Fibroblast of lung (primary cell): ENCODE data around the gene MBOAT1. TPM values are rescaled to one million over a fixed set of nuclear protein-coding genes. Genes with fewer than 3 reads are reported as not detected.

ENCODE experiments used
- DNase-seq, 2 donors: peaks; one replicate each; pipeline versions ENCODE4 v3.0.0 to v3.0.0-alpha.2; 2010; ENCODE audit warnings: low read depth in 2 of 2
- H2AFZ ChIP-seq: 2 replicates; pipeline ENCODE4 v1.5.1; 2012; ENCODE audit warnings: low read length, control low read depth, inconsistent platforms
- H3K27ac ChIP-seq: 2 replicates; pipeline ENCODE4 v1.5.1; 2011; ENCODE audit warnings: low read length, control low read depth; ENCODE audit not compliant: insufficient read depth
- H3K27me3 ChIP-seq: 2 replicates; pipeline ENCODE4 v1.5.1; 2011; ENCODE audit warnings: mild to moderate bottlenecking, low read length; ENCODE audit not compliant: control insufficient read depth, insufficient read depth
- H3K36me3 ChIP-seq: 2 replicates; pipeline ENCODE4 v1.5.1; 2011; ENCODE audit warnings: low read length; ENCODE audit not compliant: control insufficient read depth, insufficient read depth
- H3K4me1 ChIP-seq: 2 replicates; pipeline ENCODE4 v1.5.1; 2011; ENCODE audit warnings: low read length; ENCODE audit not compliant: control insufficient read depth, insufficient read depth; ENCODE audit errors: extremely low read depth
- H3K4me2 ChIP-seq: 2 replicates; pipeline ENCODE4 v1.5.1; 2011; ENCODE audit warnings: low read length, control low read depth; ENCODE audit not compliant: insufficient read depth; ENCODE audit errors: extremely low read depth
- H3K4me3 ChIP-seq, 4 experiments: fragments of 200-600 bp in 1 of 4; sonication (generic) in 1 of 4; replicated peaks in 1 of 4; 2 replicates each; pipeline ENCODE4 v1.5.1; 2011 to 2016; ENCODE audit warnings: low read length in 4 of 4, low read depth in 3 of 4, mild to moderate bottlenecking in 3 of 4, control low read depth in 2 of 4, inconsistent platforms in 1 of 4, mixed read lengths in 1 of 4; ENCODE audit not compliant: insufficient read depth in 1 of 4; ENCODE audit errors: control extremely low read depth in 1 of 4
- H3K79me2 ChIP-seq: 2 replicates; pipeline ENCODE4 v1.5.1; 2012; ENCODE audit warnings: mild to moderate bottlenecking, low read length, inconsistent platforms; ENCODE audit not compliant: control insufficient read depth, insufficient read depth
- H3K9ac ChIP-seq: 2 replicates; pipeline ENCODE4 v1.5.1; 2011; ENCODE audit warnings: mild to moderate bottlenecking, low read length, control low read depth; ENCODE audit not compliant: insufficient read depth
- H3K9me3 ChIP-seq: 2 replicates; pipeline ENCODE4 v1.5.1; 2012; ENCODE audit warnings: low read depth, low read length; ENCODE audit not compliant: control insufficient read depth, insufficient read depth
- H4K20me1 ChIP-seq: 2 replicates; pipeline ENCODE4 v1.5.1; 2011; ENCODE audit warnings: low read length; ENCODE audit not compliant: control insufficient read depth, insufficient read depth; ENCODE audit errors: extremely low read depth
- CTCF ChIP-seq, 2 donors: IDR thresholded peaks in 1 of 2; conservative IDR thresholded peaks in 1 of 2; 1 replicate in 1 of 2; 2 replicates in 1 of 2; pipeline ENCODE4 v1.5.1; 2011 to 2012; ENCODE audit warnings: low read length in 2 of 2, control low read depth in 1 of 2, inconsistent platforms in 1 of 2, low read depth in 1 of 2, mild to moderate bottlenecking in 1 of 2
- EZH2 ChIP-seq: IDR thresholded peaks from 2 replicates; pipeline ENCODE4 v1.5.1; 2012; ENCODE audit warnings: low read length, control low read depth, mild to moderate bottlenecking; ENCODE audit errors: missing control alignments
- polyA plus RNA-seq, 2 donors: library from polyadenylated mRNA; depleted of rRNA in 1 of 2; stranded (reverse) in 1 of 2; unstranded in 1 of 2; fragments of >200 nt; gene quantifications; 2 replicates each; pipeline ENCODE4 v1.2.1, GENCODE V29; 2011 to 2012; ENCODE audit warnings: missing spikeins in 1 of 2
- total RNA-seq: library from RNA; depleted of rRNA; stranded (reverse); fragments of >200 nt; gene quantifications from 2 replicates; pipeline ENCODE4 v1.2.1, GENCODE V29; 2014

Gene MBOAT1
- total and polyA plus RNA-seq, 2 donors (not counting 1 experiment from before 2014, with no cell fraction given), result 3.1 to 6.6 TPM

GRCh38 chr6:20162515-20162914 lies 49.8 kb downstream of the MBOAT1 start:
- H3K9ac ChIP-seq, result no peak overlapping the region
- no peak overlapping the region for H2AFZ ChIP-seq
- H3K27ac ChIP-seq, result no peak overlapping the region
- no peaks in the 10 kb centered on the region for H3K79me2 ChIP-seq
- no peaks in the 10 kb centered on the region for H3K27me3 ChIP-seq
- no peak overlapping the region for H3K4me2 ChIP-seq
- no peak for DNase-seq
- TF ChIP-seq CTCF (conservative IDR thresholded peaks at IDR 0.05 in 1 of 2, IDR thresholded peaks at IDR 0.05 in 1 of 2; ENCODE audit: low read depth in 1 of 2, low read length in 2 of 2) (no peak), EZH2 (no peak)
- no peaks in the 10 kb centered on the region for H3K4me1 ChIP-seq
- H3K4me3 ChIP-seq, result no peak overlapping the region
- no peaks in the 10 kb centered on the region for H3K9me3 ChIP-seq
- H4K20me1 ChIP-seq, result no peaks in the 10 kb centered on the region
- H3K36me3 ChIP-seq, result no peaks in the 10 kb centered on the region

- Histone ChIP-seq H2AFZ (peak overlapping the region; percentile 50), H3K9ac (no peak overlapping the region), H3K4me1 (no peaks in the 10 kb centered on the region), H4K20me1 (no peaks in the 10 kb centered on the region), H3K36me3 (no peaks in the 10 kb centered on the region), H3K27ac (no peak overlapping the region), H3K9me3 (no peaks in the 10 kb centered on the region), H3K4me3 (no peak overlapping the region), H3K27me3 (no peaks in the 10 kb centered on the region), H3K79me2 (no peaks in the 10 kb centered on the region), H3K4me2 (no peak overlapping the region)
- no peak for DNase-seq
- no peak for TF ChIP-seq CTCF (conservative IDR thresholded peaks at IDR 0.05 in 1 of 2, IDR thresholded peaks at IDR 0.05 in 1 of 2; ENCODE audit: low read depth in 1 of 2, low read length in 2 of 2)
Measured at GRCh38 chr6:20160541-20161283, 51.6 kb downstream of the MBOAT1 start.

- Histone ChIP-seq H3K9ac (no peak overlapping the region), H3K79me2 (no peaks in the 10 kb centered on the region), H3K36me3 (no peaks in the 10 kb centered on the region), H3K27me3 (no peaks in the 10 kb centered on the region), H3K4me3 (peak overlapping the region in 1 of 4 experiments; percentile 5), H3K27ac (no peak overlapping the region), H3K4me2 (peak overlapping the region; percentile 40), H3K4me1 (no peaks in the 10 kb centered on the region), H4K20me1 (no peaks in the 10 kb centered on the region), H2AFZ (peak overlapping the region; percentile 50), H3K9me3 (no peaks in the 10 kb centered on the region)
- TF ChIP-seq EZH2 (no peak), CTCF (conservative IDR thresholded peaks at IDR 0.05 in 1 of 2, IDR thresholded peaks at IDR 0.05 in 1 of 2; ENCODE audit: low read depth in 1 of 2, low read length in 2 of 2) (no peak)
- peak in 1 of 2 donors; percentile 40 for DNase-seq
Measured at GRCh38 chr6:20159781-20160540, 52.3 kb downstream of the MBOAT1 start.
